Stimulated activated CD8-positive, alpha-beta memory T cell treated with anti-CD3 and anti-CD28 coated beads, Interleukin-4, amount 100 ng/mL, for 1 hour (primary cell): Measurements from ENCODE around the gene DNAH9.

ENCODE experiments used
- DNase-seq, 2 donors: peaks; one replicate each; pipeline ENCODE4 v3.0.0-alpha.2; 2020; ENCODE audit warnings: low read depth in 2 of 2, low spot score in 1 of 2

DNAH9 gene, protein sequence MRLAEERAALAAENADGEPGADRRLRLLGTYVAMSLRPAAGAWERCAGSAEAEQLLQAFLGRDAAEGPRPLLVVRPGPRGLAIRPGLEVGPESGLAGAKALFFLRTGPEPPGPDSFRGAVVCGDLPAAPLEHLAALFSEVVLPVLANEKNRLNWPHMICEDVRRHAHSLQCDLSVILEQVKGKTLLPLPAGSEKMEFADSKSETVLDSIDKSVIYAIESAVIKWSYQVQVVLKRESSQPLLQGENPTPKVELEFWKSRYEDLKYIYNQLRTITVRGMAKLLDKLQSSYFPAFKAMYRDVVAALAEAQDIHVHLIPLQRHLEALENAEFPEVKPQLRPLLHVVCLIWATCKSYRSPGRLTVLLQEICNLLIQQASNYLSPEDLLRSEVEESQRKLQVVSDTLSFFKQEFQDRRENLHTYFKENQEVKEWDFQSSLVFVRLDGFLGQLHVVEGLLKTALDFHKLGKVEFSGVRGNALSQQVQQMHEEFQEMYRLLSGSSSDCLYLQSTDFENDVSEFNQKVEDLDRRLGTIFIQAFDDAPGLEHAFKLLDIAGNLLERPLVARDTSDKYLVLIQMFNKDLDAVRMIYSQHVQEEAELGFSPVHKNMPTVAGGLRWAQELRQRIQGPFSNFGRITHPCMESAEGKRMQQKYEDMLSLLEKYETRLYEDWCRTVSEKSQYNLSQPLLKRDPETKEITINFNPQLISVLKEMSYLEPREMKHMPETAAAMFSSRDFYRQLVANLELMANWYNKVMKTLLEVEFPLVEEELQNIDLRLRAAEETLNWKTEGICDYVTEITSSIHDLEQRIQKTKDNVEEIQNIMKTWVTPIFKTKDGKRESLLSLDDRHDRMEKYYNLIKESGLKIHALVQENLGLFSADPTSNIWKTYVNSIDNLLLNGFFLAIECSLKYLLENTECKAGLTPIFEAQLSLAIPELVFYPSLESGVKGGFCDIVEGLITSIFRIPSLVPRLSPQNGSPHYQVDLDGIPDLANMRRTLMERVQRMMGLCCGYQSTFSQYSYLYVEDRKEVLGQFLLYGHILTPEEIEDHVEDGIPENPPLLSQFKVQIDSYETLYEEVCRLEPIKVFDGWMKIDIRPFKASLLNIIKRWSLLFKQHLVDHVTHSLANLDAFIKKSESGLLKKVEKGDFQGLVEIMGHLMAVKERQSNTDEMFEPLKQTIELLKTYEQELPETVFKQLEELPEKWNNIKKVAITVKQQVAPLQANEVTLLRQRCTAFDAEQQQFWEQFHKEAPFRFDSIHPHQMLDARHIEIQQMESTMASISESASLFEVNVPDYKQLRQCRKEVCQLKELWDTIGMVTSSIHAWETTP (N-terminal part only)

DNA sequence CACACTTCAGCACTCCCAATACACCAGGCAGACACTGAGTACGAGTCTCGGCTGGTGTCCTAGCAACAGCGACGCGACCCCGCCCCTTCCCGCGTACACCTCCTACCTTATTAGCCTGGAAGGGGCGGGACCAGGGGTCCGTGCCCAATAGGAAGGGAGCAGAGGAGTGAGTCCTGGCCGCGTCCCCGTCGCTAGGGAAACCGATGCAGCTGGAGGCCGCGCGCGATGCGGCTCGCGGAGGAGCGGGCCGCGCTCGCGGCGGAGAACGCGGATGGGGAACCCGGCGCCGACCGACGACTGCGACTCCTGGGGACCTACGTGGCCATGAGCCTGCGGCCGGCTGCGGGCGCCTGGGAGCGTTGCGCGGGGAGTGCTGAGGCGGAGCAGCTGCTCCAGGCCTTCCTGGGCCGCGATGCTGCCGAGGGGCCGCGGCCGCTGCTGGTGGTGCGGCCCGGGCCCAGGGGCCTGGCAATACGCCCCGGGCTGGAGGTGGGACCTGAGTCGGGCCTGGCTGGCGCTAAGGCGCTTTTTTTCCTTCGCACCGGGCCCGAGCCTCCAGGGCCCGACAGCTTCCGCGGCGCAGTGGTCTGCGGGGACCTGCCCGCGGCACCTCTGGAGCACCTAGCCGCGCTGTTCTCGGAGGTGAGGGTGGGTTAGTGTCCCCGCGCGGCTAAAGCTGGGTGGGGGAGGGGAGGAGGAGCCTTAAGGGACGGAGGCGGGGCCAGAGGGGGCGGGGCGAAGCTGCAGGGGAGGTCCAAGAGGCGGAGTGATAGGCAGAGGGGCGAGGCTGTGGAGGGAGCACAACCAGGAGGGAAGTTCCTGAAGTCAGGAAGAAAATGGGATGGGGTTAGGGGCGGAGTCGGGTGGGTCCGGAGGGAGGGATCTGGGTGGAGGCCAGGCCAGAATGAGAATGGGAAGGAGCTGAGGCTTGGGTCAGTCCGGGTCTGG is at the start of gene DNAH9:
TSS of gene DNAH9 (plus strand) at position 197 of the 948 bp plus-strand sequence. CDS start at position 226, 29 bp downstream.
- no peak for DNase-seq

DNA sequence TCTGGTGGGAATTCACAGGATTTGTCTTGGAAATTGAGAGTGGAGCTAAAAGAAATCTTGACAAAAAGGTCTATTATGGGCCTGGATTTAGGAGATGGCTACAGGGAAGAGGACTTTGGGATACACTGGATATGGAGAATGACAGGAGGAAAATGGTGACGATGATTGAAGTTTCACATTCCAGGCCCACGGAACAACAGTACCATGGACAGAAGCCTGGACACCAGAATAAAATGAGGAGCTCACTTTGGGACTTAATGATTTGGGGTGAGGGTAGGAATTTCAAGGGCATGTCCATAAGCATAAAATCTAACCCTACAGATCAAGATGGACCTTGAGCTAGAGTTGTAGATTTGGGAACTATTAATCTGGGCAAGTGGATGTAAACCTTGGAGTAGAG is 47.8 kb upstream of the DNAH9 start:
- DNase-seq = no peak

- no peak for DNase-seq
These were observed 46.8 kb upstream of the DNAH9 start for GRCh38 chr17:11551442-11551841.

DNA sequence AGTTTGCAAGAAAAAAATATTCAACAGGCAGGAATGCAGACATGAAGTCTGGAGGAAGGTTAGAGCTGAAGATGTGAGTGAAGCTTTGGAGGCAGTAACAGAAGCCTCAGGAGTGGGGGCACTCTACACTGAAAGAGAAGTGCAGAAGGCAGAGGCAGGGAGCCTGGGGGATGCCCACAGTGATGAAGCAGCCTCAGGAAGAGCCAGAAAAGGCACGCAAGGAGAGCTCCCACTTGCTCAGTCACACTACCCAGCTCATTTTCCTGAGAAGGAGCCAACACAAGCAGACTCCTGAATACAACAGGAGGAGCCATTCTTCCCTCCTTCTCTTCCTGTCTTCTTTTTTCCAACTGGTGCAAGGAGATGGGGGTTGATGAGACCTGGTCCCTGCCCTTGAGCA is 45.1 kb upstream of the DNAH9 start:
- DNase-seq = no peak

DNA sequence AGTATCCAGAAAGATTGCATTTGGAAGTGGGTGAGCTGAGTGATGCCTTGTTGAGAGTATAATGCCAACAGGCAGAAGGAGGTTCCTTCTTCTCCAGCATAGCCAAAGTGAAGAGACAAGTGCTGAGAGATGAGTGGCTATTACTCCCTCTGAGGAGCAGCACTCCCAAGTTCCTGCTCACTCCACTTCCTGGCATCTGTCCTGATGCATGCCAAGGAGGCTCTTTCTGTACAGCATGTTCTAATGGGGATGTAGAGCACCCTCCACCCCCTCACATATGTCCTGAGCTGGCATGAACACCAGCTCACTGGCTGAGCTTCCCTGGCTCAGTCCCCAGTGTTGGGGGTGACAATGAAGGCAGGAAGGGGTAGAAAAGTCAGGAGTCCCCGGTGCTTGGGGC is 44.2 kb upstream of the DNAH9 start:
- DNase-seq = no peak

- no peak for DNase-seq
These were observed 43.7 kb upstream of the DNAH9 start for GRCh38 chr17:11554542-11554941.

- DNase-seq = no peak
These were observed 42.7 kb upstream of the DNAH9 start for GRCh38 chr17:11555530-11555929.

- no peak for DNase-seq
These were observed 40.4 kb upstream of the DNAH9 start for GRCh38 chr17:11557727-11558452.

- no peak for DNase-seq
These were observed 39.5 kb upstream of the DNAH9 start for GRCh38 chr17:11558681-11559234.

DNA sequence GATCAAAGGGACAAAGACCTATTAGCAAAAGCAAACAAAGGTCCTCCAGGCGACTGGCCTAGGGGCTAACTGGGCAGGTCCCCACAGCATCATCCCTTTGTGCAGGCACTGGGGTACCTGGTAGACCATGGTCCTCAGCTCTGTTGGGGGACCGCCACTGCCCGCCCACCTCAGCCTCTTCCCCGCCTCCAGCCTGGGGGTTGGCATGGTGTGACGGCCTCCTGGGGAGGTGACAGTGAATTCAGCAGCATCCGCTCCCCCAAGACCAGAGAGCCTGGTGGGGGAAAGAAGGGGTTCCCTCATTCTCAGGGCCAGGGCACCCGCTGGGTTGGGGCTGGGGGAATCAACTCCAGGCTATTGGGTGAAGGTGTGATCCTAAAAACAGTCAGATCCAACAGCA is 38.7 kb upstream of the DNAH9 start:
- no peak for DNase-seq

GRCh38 chr17:11561281-11561680 is 37.0 kb upstream of the DNAH9 start:
- DNase-seq = no peak

DNA sequence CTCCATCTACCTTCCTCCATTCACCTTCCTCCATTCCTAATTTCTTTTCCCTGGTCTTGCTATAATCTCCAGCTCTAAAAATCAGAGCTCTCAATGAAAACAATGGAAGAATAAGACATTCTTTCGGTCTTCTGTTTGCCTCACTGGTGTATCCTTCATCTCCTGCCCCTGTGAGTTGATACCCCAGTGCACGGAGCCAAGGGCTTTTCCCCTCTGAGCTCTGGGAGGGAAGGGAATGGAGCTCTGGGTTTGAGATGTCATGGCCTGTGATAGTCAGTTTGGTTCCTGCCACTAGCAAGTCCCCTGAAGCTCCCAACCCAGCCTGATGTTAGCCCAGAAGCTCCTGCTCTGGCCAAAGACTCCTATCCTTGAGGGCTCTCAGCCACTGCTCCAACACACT is 36.6 kb upstream of the DNAH9 start:
- no peak for DNase-seq

DNA sequence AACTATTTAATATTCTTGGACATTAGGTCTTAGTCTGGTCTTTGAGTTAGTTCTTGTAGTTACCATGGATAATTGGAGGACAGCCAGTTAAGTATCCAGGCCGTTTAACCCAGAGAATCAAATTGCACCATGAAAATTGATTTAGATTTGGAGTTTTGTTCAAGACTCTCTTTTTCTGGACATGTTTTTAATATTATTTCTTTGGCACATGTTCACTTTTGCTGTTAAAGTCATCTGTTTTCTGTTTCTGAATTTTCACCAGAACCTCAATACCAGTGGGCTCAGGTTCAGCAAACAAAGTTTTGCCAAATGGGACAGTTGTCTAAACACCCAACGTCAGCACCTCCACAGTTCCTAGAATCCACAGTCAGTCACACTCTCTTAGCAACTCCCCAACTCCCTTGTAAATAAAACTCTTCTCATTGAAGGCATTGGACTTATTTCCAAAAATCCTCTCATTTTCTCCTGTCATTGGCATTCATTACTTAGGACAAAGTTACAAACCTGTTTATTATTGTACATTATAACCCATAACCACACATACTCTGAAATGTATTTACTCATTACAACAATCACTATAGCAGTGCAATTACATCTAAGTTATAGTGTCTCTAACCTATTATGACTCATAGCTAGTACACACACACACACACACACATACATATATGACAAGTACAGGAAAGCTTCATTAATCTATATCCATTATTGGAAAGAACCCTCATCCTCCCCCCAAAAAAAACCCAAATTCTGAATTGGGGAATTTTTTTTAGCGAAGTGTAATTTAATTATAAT is 33.5 kb upstream of the DNAH9 start:
- no peak for DNase-seq

- no peak for DNase-seq
These were observed 32.7 kb upstream of the DNAH9 start for GRCh38 chr17:11565591-11565990.

GRCh38 chr17:11578998-11579397 is 19.3 kb upstream of the DNAH9 start:
- no peak for DNase-seq

- DNase-seq = no peak
These were observed 17.6 kb upstream of the DNAH9 start for GRCh38 chr17:11580677-11581076.

- DNase-seq = no peak
These were observed 16.1 kb upstream of the DNAH9 start for GRCh38 chr17:11582217-11582616.

DNA sequence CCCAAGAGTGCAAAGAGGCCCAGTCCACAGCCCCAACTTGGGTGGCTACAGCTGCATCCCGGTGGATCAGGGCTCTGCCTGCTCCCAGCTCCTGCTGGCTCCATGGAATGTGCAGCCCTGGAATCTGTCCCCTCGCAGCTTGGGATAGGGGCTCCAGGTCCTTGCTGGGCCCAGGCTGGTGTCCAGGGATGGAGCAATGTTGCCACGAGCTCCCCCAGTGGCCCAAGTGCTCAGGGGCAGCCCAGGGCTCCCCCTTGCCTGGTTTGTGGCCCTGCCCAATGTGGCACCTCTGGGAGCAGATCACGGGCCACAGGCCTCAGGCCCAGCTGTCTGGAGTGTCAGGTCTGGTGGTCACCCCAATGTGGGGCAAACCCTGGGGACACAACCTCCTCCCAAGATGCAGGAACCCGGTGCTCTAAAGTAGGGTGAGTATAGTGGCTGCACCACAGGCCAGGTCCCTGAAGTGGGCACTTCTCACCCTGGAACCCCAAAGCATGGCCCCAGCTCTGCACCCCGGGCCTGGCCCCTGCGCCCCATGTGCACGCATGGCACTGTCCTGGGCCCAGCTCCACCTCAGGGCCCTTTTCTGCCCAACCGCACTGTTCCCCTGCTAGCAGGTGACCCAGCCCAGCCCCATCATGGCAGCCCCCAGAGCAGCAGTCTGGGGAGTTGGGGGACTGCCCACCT is 14.8 kb upstream of the DNAH9 start:
- no peak for DNase-seq
